ENCODE results near the gene LSS.

DNA sequence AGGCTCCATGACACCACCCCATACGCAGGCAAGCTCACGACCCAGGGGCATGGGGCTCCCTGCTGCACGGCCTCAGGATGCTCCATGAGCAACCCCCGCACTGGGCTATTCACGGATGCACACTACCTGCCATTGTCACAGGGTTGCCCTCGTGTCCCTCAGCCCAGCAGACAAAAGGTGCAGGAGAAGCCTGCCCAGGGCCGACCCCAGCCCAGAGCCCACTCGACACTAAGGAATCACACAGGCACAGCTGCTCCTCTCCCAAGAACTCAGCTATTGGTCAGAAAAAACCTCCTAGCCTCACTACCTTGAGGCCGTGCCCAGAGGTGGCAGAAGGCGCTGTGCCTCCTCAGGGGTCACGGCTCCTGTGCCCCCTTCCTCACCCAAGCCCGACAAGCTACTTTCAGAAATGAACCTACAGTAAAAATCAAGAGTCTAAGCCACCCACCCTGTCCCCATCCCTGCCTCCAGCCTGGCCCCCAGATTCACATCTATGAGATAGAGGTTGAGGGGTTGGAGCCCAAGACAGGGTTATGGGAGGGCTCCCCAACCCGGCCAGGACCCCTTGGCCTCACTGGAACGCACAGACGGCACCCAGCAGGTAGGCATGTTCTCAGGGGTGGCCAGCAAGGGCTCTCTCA lies 38.0 kb downstream of the LSS start:
- no peak for TF ChIP-seq POLR2A (IDR thresholded peaks at IDR 0.05)
- TF ChIP-seq, protein P1, sequence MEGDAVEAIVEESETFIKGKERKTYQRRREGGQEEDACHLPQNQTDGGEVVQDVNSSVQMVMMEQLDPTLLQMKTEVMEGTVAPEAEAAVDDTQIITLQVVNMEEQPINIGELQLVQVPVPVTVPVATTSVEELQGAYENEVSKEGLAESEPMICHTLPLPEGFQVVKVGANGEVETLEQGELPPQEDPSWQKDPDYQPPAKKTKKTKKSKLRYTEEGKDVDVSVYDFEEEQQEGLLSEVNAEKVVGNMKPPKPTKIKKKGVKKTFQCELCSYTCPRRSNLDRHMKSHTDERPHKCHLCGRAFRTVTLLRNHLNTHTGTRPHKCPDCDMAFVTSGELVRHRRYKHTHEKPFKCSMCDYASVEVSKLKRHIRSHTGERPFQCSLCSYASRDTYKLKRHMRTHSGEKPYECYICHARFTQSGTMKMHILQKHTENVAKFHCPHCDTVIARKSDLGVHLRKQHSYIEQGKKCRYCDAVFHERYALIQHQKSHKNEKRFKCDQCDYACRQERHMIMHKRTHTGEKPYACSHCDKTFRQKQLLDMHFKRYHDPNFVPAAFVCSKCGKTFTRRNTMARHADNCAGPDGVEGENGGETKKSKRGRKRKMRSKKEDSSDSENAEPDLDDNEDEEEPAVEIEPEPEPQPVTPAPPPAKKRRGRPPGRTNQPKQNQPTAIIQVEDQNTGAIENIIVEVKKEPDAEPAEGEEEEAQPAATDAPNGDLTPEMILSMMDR (IDR thresholded peaks at IDR 0.05), result no peak

Data from lower leg skin (tissue), 3 donors.